Smooth muscle cell of the pulmonary artery (primary cell): ENCODE data around the gene ERI3. TPM values are rescaled to one million over a fixed set of nuclear protein-coding genes. Genes with fewer than 3 reads are reported as not detected.

Source experiments
- total RNA-seq: library from RNA; depleted of rRNA; stranded (reverse); fragments of >200 nt; gene quantifications from 2 replicates; pipeline ENCODE4 v1.2.3, GENCODE V29; 2014

Gene ERI3
- 53.2 and 58.5 TPM in 2 replicates for total RNA-seq

GRCh38 chr1:44354840-44355581 is at the start of gene ERI3:
TSS of gene ERI3 (minus strand) at chr1:44355257. CDS start at chr1:44355026, 231 bp downstream.

GRCh38 chr1:44213222-44214112 is 141.6 kb downstream of the ERI3 start, which contains the start of gene DMAP1:
TSS of gene DMAP1 (plus strand) at chr1:44213471. CDS start at chr1:44213754, 283 bp downstream.

Other genes starting within 250 kb of the ERI3 start
- 0.13 TPM in 2 replicates for gene KLF17, start 236.4 kb downstream of the ERI3 start, total RNA-seq
- not detected in 2 replicates for gene KLF18, start 213.6 kb downstream of the ERI3 start, total RNA-seq
- 13.7 and 19.8 TPM in 2 replicates for gene DMAP1, start 141.8 kb downstream of the ERI3 start, total RNA-seq
- 64.7 and 68.3 TPM in 2 replicates for gene RNF220, start 50.0 kb upstream of the ERI3 start, total RNA-seq